Measurements from ENCODE around the gene NUDCD3.

GRCh38 chr7:44430054-44430453 lies 60.4 kb downstream of the NUDCD3 start:
- no peak for TF ChIP-seq CTCF (optimal IDR thresholded peaks at IDR 0.05 in 1 of 3, IDR thresholded peaks at IDR 0.05 in 1 of 3, conservative IDR thresholded peaks at IDR 0.05 in 1 of 3; ENCODE audit: extremely low read depth in 1 of 3, insufficient read depth in 2 of 3, low read length in 3 of 3)
- no peak for TF ChIP-seq EZH2 (IDR thresholded peaks at IDR 0.05; ENCODE audit: low read length)
